Activated CD4-positive, alpha-beta memory T cell treated with anti-CD3 and anti-CD28 coated beads for 36 hours (primary cell): Measurements from ENCODE around the gene ANKS3. TPM values are rescaled to one million over a fixed set of nuclear protein-coding genes. Genes with fewer than 3 reads are reported as not detected.
A peak's percentile ranks its signal among the peaks of the same experiment; 100 is the strongest.

Experiments
- CTCF ChIA-PET: fragments of 350-600 bp; sonication (Branson Sonifier 250); formaldehyde crosslinking; loops from one replicate; lab custom pipeline; 2021; ENCODE audit warnings: antibody characterized with exemption, inconsistent platforms; lab: Charles Lee
- POLR2A ChIA-PET: fragments of 350-600 bp; sonication (Branson Sonifier 250); formaldehyde crosslinking; loops from one replicate; lab custom pipeline; 2021; ENCODE audit warnings: antibody characterized with exemption; lab: Charles Lee
- DNase-seq: peaks from one replicate; pipeline ENCODE4 v3.0.0-alpha.2; 2020
- H3K27ac Mint-ChIP-seq: one replicate; pipeline ENCODE4 v1.8.0; 2021; ENCODE audit warnings: mixed read lengths
- H3K27me3 Mint-ChIP-seq: one replicate; pipeline ENCODE4 v1.8.0; 2021; ENCODE audit warnings: mixed read lengths
- H3K36me3 Mint-ChIP-seq: one replicate; pipeline ENCODE4 v1.8.0; 2021; ENCODE audit warnings: mixed read lengths
- H3K4me1 Mint-ChIP-seq: one replicate; pipeline ENCODE4 v1.8.0; 2021; ENCODE audit warnings: low read depth, mixed read lengths
- H3K4me3 Mint-ChIP-seq: one replicate; pipeline ENCODE4 v1.8.0; 2021; ENCODE audit warnings: mild to moderate bottlenecking, mixed read lengths
- H3K9me3 Mint-ChIP-seq: one replicate; pipeline ENCODE4 v1.8.0; 2021; ENCODE audit warnings: mixed read lengths
- intact Hi-C: fragments of 100-400 bp; cut with micrococcal nuclease; formaldehyde crosslinking; loops from one replicate; pipeline ENCODE4 v1.15.1; 2023
- total RNA-seq, 2 experiments: library from RNA; stranded (reverse); gene quantifications; one replicate each; pipeline ENCODE4 v1.2.3, GENCODE V29; 2021

The ANKS3 gene
- total RNA-seq, 2 experiments from 2014 or later: 11.7 to 13.3 TPM

DNA sequence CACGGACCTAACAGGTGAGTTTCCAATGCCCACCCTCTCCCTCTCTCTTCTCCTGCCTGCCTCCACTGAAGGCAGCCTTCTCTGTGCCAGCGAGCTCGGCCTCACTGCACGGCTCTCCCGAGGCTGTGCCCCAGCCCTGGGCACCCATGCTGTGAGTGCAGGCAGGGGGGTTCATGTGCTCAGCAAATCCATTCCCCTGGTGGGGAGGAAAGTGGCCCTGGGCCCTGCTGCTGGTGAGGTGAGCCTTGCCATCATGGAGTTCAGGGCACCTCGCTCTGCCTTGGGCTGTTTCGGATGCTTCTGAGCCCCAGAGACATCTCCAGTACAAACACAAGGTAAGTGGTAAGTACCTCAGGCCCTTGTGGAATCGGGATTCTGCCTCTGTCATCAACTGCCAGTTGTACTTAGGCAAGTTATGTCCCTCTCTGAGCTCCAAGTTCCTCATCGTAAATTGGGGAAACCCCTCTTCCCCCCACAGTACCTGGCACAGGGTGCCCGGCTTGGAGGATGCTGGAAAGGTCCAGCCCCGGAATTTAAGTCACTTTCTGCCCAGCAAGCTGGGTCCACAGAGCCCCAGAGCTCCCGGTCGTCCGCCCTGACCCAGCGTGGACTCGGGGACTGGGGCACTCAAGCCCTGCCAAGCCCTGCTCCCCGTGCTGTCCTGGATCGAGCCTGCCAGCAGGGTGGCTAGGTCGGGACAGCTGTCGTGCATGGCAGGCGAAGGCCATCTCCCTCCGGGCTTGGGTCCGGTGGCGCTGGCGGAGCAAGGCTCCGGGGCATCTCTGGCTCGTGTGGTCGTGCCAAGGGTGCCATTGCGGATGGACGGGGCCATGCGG, 41.4 kb downstream of the ANKS3 start:
- peak overlapping the region; percentile 18 for H3K27ac Mint-ChIP-seq
- H3K9me3 Mint-ChIP-seq: no peaks in the 10 kb centered on the region
- ChIA-PET CTCF (interaction anchor here (0.8 to 1.7 kb wide), 4 partner anchors 10 to 263 kb away, joined by 3 to 9 read pairs (median 4); partner anchors contain the start of gene MGRN1), POLR2A (interaction anchor here (1.5 to 1.9 kb wide), 2 partner anchors 14 to 42 kb away, joined by 3 to 7 read pairs; partner anchors contain the start of genes ANKS3 and DNAAF8)
- peak overlapping the region; percentile 79 for H3K4me3 Mint-ChIP-seq
- no peaks in the 10 kb centered on the region for H3K27me3 Mint-ChIP-seq
- DNase-seq: no peak
- peaks cover 13% of the 10 kb centered on the region for H3K4me1 Mint-ChIP-seq
- intact Hi-C loops: loop anchor here (1.0 to 5.0 kb wide), 5 partner anchors 42 to 405 kb away; partner anchors contain the start of genes ANKS3, DNAAF8, EEF2KMT and MGRN1
- H3K36me3 Mint-ChIP-seq: peaks cover under 1% of the 10 kb centered on the region

DNA sequence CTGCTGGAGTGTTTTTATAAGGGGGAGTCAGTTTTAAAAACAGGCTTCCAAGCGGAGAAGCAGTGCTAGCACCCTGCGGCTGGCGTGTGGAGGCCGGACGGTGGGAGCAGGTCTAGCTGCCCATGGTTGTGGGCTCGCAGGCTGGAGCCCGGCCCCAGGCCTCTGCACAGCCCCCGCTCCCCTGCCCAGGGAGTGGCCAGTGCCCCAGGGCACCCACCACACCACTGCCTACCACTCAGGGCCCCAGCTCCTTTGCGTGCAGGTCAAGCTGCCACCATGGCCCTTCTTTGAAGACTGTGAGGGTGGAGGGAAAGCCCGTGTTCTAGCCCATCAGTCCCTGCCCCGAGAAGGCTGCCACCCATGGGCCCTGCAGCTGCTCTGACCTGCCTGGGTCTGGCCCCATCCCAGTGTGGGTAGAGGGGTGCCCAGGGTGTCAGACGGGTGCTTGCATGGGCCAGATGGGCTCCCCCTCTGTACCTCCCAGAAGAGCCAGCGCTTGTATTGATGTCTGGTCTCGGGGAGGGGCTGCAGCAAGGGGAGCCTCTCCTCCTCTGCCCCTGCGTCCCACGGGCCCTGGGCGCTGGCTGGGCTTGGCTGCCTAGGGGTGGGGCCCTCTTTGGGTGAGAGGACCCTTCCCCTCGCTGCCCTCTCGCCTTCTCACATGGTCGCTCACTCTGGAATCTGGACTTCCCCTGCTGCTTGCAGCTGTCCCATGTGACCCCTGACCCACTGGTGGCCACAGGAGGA, 42.2 kb downstream of the ANKS3 start:
- Mint-ChIP-seq H3K9me3 (no peaks in the 10 kb centered on the region), H3K27ac (no peak overlapping the region), H3K27me3 (no peaks in the 10 kb centered on the region), H3K36me3 (peaks cover 2% of the 10 kb centered on the region), H3K4me1 (peaks cover 13% of the 10 kb centered on the region), H3K4me3 (no peak overlapping the region)
- DNase-seq: no peak
- POLR2A ChIA-PET: no interaction called here
- CTCF ChIA-PET: interaction anchor here (0.8 to 1.7 kb wide), 4 partner anchors 9 to 264 kb away, joined by 3 to 9 read pairs (median 4); partner anchors contain the start of gene MGRN1
- intact Hi-C loops: loop anchor here (2.0 to 5.0 kb wide), 2 partner anchors 75 to 405 kb away; partner anchors contain the start of genes EEF2KMT and ZNF500

DNA sequence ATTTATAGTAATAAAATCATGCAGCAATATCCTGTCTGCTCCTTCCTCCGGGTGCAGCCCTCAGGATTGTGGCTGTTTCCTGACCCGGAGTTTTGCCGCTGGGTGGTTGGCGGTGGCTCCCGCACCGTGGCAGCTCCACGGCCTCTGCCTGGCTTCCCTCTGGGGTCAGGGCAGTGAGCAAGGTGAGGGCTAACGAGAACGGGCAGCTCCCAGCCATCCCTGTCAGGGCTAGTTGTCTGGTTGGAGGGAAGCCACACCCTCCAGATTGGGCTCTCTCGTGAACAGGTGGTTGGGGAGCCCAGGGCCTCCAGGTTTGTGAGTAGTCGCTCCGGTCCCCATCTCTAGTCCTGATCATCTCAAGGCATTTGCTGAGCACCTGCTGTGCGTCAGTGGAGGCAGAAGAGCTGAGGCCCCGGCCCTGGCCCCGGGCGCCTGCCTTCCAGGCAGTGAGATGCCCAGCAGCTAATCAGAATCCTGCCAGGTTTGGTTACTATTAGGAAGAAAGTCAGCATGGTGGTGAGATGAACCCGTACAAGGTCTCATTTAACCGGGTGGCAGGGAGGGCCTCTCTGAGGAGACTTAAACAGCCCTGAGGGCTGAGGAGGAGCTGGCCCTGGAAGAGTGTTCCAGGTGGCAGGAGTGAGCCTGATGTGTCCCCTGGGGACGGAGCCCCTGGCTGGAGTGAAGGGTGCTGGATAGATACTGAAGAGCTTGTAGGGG, 43.0 kb downstream of the ANKS3 start:
- intact Hi-C loops: loop anchor here (5.0 kb wide), 1 partner anchor 406 kb away; the partner anchor contains the start of gene EEF2KMT
- ChIA-PET POLR2A (no interaction called here), CTCF (interaction anchor here (1.2 kb wide), 1 partner anchor 41 kb away, joined by 4 read pairs; no protein-coding TSS in a partner anchor)
- H3K9me3 Mint-ChIP-seq: no peaks in the 10 kb centered on the region
- DNase-seq: no peak
- peaks cover 13% of the 10 kb centered on the region for H3K4me1 Mint-ChIP-seq
- H3K27me3 Mint-ChIP-seq: no peaks in the 10 kb centered on the region
- H3K27ac Mint-ChIP-seq: peak overlapping the region; percentile 33
- no peak overlapping the region for H3K4me3 Mint-ChIP-seq
- peaks cover 2% of the 10 kb centered on the region for H3K36me3 Mint-ChIP-seq

DNA sequence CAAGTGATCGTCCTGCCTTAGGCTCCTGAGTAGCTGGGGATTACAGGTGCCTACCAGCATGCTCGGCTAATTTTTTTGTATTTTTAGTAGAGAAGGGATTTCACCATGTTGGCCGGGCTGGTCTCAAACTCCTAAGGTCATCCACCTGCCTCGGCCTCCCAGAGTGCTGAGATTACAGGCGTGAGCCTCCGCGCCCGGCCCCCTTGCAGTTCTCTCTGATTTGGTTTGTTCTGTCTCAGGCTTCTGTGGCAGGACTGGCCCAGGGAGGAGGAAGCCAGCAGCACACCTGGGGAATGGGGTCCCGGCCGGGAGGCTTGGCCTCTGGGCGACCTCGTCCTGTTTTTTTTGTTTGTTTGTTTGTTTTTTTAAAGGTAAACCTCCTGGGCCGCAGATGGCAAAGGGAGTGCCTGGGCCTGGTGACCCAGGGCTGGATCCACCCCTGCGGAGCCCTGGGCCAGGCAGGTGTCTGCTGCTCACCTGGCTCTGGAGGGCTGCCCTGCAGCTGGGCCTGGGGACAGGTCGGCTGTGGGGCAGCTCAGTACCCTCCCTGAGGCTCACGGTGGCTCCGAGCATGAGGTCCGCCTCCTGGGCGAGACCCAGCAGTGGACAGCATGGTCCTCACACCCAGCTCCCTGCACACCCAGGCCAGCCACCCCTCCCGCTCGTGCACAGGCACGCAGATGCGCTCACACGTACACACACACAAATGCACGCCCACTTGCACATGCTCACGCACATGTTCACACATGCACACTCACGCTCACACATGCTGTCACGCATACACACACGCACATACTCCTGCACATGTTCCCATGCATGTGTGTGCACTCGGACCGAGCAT, 44.0 kb downstream of the ANKS3 start:
- H3K27me3 Mint-ChIP-seq: no peaks in the 10 kb centered on the region
- H3K4me1 Mint-ChIP-seq: peaks cover 8% of the 10 kb centered on the region
- CTCF ChIA-PET: no interaction called here
- POLR2A ChIA-PET: no interaction called here
- H3K4me3 Mint-ChIP-seq: no peak overlapping the region
- DNase-seq: no peak
- H3K9me3 Mint-ChIP-seq: no peaks in the 10 kb centered on the region
- peaks cover 4% of the 10 kb centered on the region for H3K36me3 Mint-ChIP-seq
- no peak overlapping the region for H3K27ac Mint-ChIP-seq
- intact Hi-C loops: loop anchor here (5.0 kb wide), 1 partner anchor 407 kb away; the partner anchor contains the start of gene EEF2KMT

DNA sequence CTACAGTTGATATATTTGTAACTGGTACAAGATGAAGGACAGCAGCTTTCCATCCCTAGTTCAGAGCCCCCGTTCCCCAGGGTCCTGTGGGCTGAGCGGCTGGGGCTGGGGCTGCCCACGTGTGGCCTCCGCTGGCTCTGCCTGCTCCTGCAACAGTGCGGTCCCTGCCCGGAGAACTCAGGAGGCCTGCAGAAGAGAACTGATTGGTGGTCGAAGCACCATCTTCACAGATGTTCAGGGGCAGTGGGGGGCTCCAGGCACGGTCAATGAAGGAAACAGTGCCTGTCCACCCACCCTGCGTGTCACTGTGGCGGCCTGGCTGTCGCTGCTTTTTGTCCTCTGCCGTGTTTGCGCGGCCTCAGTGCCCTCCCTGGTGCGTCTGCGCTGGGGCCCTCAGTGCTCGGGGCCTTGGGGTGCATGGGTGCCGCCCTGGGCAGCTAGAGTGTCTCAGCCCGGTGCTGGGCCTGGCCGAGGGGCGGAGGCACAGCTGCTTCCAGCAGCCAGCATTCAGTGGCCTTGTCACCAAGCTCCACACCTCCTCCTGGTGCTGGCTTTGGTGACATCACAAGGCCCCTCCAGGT, 44.9 kb downstream of the ANKS3 start:
- H3K4me1 Mint-ChIP-seq: peaks cover 7% of the 10 kb centered on the region
- no peaks in the 10 kb centered on the region for H3K27me3 Mint-ChIP-seq
- ChIA-PET CTCF (no interaction called here), POLR2A (no interaction called here)
- no peaks in the 10 kb centered on the region for H3K9me3 Mint-ChIP-seq
- H3K4me3 Mint-ChIP-seq: no peak overlapping the region
- intact Hi-C loops: no loop called here
- DNase-seq: no peak
- H3K36me3 Mint-ChIP-seq: peaks cover 7% of the 10 kb centered on the region
- H3K27ac Mint-ChIP-seq: no peak overlapping the region

DNA sequence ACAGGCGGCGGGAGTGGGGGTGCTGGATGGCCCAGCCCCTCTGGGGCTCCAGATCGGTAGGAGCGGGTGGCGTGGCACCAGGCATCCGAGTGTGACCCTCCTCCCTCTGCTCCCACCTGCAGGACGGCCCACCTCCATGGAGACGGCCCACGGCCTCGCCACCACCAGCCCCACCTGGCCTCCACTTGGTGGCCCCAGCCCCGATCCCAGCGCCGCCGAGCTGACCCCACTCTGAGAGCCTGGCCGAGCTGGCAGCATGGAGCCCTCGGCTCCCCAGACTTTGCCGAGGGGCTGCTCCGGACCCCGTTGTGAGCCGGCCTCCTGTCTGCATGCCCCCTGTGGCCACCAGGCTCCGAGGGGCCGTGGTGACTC, 45.4 kb downstream of the ANKS3 start:
- intact Hi-C loops: no loop called here
- Mint-ChIP-seq H3K4me1 (peaks cover 7% of the 10 kb centered on the region), H3K9me3 (no peaks in the 10 kb centered on the region), H3K27ac (no peak overlapping the region), H3K36me3 (peaks cover 7% of the 10 kb centered on the region), H3K4me3 (no peak overlapping the region), H3K27me3 (no peaks in the 10 kb centered on the region)
- POLR2A ChIA-PET: no interaction called here
- CTCF ChIA-PET: no interaction called here
- no peak for DNase-seq

DNA sequence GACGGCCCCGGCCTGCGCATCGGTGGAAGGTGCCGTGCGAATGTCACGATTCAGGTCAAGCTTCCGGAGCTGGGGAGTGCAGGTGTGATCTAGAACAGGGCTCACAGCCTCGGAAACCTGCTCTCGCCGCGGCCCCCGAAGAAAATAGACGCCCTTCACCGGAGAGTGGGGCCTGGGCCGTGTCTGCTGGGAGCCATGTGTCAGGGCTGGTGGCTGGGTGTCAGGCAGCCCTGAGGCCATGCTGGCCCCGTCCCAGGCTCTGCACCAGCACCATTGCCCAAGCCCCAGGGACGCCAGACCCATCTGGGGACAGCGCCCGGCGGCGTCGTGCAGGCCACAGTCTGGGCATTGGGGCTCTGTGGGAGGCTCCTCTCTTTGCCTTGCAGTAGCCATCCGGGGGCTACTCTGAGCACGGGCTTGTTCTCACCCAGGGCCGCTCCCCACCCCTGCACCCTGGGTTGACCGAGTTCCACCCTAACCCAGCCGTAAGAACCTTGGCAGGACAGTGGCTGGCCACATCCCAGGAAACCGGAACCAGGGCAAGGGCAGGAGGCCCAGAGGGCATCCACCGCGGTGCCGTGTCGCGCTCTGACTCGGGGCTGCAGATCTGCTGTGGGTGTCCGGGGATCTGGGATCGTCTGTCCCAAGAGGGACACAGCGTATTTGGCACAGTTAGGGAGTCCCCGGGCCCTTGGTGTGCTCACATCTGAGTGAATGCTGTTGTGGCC, 46.0 kb downstream of the ANKS3 start:
- no peak overlapping the region for H3K4me3 Mint-ChIP-seq
- CTCF ChIA-PET: no interaction called here
- H3K9me3 Mint-ChIP-seq: no peaks in the 10 kb centered on the region
- H3K27me3 Mint-ChIP-seq: no peaks in the 10 kb centered on the region
- H3K4me1 Mint-ChIP-seq: peaks cover 7% of the 10 kb centered on the region
- intact Hi-C loops: no loop called here
- POLR2A ChIA-PET: no interaction called here
- no peak overlapping the region for H3K27ac Mint-ChIP-seq
- DNase-seq: no peak
- H3K36me3 Mint-ChIP-seq: peaks cover 7% of the 10 kb centered on the region

DNA sequence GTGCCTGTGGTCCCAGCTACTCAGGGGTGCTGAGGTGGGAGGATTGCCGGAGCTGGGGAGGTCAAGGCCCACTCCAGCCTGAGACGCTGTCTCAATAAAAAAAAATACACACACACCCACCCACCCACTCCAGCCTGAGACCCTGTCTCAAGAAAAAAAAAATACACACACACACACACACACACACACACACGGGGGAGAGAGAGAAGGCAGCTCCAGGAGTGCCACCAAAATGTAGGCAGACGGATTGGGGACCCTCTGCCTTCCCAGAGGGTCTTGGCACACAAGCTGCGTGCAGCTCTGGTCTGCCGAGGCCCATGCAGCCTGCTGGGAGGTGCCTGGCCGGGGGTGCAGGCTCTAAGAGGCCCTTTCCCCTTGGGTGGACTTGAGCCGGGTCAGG, 46.7 kb downstream of the ANKS3 start:
- H3K27ac Mint-ChIP-seq: no peak overlapping the region
- intact Hi-C loops: no loop called here

DNA sequence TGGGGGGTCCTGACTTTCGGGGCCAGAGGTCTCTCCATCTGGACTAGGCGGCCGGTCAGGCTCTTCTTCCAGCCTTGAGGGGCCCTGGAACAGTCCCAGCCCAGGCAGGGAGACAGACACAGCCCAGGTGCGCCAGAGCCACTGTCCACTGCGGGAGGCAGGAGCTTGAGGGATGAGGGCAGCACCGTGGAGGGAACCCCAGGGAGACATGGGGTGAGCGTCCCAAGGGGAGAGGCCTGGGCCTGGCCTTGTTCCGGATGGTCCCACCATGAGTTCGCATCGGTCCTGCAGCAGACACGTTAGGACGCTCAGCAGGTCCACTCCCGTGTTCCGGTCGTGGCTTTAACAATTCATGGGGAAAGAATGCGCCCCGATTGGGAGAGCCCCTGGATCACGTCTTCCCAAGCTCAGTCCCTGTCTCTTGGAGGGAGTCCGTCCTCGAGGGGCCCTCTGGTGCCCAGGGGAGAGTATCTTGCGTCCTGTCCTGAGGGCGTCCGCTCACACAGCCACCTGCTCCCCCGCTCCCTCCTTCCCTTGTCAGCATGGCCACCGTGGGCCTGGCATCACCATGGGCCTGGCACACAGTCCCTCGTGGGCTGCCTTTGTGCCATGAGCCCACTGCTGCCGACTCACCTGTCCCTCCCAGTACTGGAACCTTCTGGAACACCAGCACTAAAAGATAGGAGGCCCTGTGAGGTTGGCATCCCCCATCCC, 47.4 kb downstream of the ANKS3 start:
- no peaks in the 10 kb centered on the region for H3K27me3 Mint-ChIP-seq
- no peaks in the 10 kb centered on the region for H3K4me1 Mint-ChIP-seq
- no peak for DNase-seq
- peaks cover 8% of the 10 kb centered on the region for H3K36me3 Mint-ChIP-seq
- H3K4me3 Mint-ChIP-seq: no peak overlapping the region
- no peak overlapping the region for H3K27ac Mint-ChIP-seq
- CTCF ChIA-PET: no interaction called here
- intact Hi-C loops: no loop called here
- POLR2A ChIA-PET: no interaction called here
- no peaks in the 10 kb centered on the region for H3K9me3 Mint-ChIP-seq

More for the DNA sequence above, 46.7 kb downstream of the ANKS3 start:
- H3K27me3 Mint-ChIP-seq: no peaks in the 10 kb centered on the region
- H3K36me3 Mint-ChIP-seq: peaks cover 7% of the 10 kb centered on the region
- POLR2A ChIA-PET: no interaction called here
- no peaks in the 10 kb centered on the region for H3K9me3 Mint-ChIP-seq
- H3K4me1 Mint-ChIP-seq: peaks cover 3% of the 10 kb centered on the region
- no peak for DNase-seq
- no peak overlapping the region for H3K4me3 Mint-ChIP-seq
- CTCF ChIA-PET: no interaction called here
